ES-I3 (cell line): ENCODE results near the gene WWOX.

Source experiments
- H3K36me3 ChIP-seq: 2 replicates; pipeline ENCODE4 v1.6.1; 2013; ENCODE audit warnings: mild to moderate bottlenecking, low read length, control low read depth, moderate library complexity; ENCODE audit not compliant: insufficient read depth
- H3K4me1 ChIP-seq: 2 replicates; pipeline ENCODE4 v1.6.1; 2013; ENCODE audit warnings: mild to moderate bottlenecking, control low read depth, low read length; ENCODE audit not compliant: insufficient read depth
- H3K9ac ChIP-seq: 2 replicates; pipeline ENCODE4 v1.6.1; 2013; ENCODE audit warnings: low read depth, mild to moderate bottlenecking, low read length, moderate library complexity
- H3K9me3 ChIP-seq: 2 replicates; pipeline ENCODE4 v1.6.1; 2013; ENCODE audit warnings: mild to moderate bottlenecking, low read length, moderate library complexity; ENCODE audit not compliant: control insufficient read depth, insufficient read depth

The WWOX gene

DNA sequence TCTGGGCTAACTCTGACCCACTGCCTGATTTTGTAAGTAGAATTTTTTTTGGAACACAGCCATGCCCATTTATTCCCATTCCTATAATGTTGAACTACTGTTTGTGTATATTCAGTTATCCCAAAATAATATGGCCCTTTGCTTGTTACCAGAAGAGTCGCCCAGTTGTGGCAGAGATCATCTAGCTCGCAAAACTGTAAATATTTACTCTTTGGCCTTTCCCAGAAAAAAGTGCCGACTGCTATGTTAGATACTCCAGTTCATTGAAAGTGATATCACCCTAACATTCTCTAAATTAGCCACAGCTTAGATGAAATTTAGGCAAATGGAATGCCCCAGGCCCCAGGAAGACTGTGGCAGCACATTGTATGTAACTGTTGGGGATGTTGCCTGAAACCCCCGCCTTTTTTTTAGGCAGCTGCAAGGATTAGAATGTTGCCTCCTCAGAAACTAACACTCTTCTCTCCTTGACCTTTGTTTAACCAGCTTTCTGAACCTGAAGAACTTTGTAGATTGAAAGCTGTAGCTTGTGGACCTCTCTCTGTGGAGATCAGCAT lies 19.1 kb downstream of the WWOX start:
- H3K36me3 ChIP-seq: no peaks in the 10 kb centered on the region
- no peaks in the 10 kb centered on the region for H3K4me1 ChIP-seq
- no peaks in the 10 kb centered on the region for H3K9me3 ChIP-seq
- no peak overlapping the region for H3K9ac ChIP-seq

DNA sequence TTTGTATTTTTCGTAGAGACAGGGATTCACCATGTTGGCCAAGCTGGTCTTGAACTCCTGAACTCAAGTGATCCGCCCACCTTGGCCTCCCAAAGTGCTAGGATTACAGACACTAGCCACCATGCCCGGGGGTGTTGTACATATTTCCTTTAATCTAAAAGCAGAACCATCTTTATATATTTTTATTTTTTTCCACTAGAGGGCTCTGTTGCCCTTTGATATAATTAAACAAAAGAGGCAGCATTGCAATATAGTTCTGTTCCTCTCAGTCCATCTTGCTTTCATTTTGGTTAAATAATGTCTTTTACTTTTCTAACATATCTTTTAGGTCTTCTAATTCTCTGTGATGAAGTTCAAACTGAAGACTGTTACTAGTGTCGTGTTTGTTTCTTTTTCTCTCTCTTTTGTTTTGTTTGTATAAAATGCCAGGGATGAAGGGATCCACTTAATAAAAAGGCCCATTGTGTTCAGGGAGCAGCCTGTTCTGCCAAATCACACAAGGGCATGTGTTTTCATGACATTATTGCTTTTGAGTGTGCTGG lies 23.4 kb downstream of the WWOX start:
- Histone ChIP-seq H3K4me1 (no peaks in the 10 kb centered on the region), H3K9me3 (no peaks in the 10 kb centered on the region), H3K36me3 (no peaks in the 10 kb centered on the region), H3K9ac (no peak overlapping the region)

DNA sequence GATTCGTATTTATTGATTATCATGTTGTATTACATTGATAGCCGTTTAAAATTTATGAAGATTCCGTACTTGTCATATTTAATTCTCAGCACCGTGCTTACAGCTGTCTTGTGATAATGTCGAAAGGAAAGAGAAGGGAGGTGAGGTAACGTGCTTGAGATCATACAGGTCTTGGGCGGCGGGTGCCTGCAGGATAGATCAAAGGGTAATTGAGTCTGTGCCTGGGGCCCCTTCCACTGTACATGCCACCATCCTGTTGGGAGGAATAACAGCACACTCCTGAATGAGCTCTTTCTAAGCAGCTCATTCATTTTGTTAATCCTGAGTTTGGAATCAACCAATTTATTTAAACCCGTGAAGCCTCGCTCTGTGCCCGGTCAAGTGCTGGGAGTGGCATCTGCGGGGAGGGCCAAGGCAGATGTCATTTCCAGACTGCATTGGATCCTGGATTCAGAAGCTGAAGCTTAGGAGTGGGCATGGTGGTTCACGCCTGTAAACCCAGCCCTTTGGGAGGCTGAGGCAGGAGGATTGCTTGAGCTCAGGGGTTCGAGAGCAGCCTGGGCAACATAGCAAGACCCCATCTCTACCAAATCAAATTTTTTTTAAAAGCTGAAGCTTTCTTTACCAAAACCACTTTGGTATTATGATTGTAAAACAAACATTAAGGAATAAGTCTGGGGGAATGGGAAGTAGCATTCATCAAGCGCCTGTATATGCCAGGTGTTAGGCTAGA lies 25.8 kb downstream of the WWOX start:
- H3K36me3 ChIP-seq: no peaks in the 10 kb centered on the region
- H3K9ac ChIP-seq: no peak overlapping the region
- no peaks in the 10 kb centered on the region for H3K9me3 ChIP-seq
- H3K4me1 ChIP-seq: no peaks in the 10 kb centered on the region

DNA sequence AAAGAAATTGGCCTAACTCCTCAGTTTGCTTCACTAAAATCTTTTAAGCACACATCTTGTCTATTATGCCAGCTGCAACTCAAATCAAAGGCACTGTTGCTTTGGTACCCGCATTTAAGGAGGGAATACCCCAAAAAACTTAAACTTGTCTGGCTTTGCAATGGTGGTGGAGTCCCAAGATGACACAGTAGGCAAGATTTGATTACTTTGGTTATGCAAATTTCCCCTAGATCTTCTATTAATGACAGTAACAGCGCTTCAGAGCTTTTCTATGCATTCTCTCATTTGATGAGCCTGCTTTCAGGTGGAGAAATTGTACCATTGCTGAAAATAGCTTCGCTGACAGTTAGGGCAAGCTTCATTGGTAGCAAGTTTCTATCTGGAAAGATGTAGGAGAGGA lies 27.2 kb downstream of the WWOX start:
- no peaks in the 10 kb centered on the region for H3K9me3 ChIP-seq
- H3K36me3 ChIP-seq: no peaks in the 10 kb centered on the region
- no peaks in the 10 kb centered on the region for H3K4me1 ChIP-seq
- no peak overlapping the region for H3K9ac ChIP-seq

DNA sequence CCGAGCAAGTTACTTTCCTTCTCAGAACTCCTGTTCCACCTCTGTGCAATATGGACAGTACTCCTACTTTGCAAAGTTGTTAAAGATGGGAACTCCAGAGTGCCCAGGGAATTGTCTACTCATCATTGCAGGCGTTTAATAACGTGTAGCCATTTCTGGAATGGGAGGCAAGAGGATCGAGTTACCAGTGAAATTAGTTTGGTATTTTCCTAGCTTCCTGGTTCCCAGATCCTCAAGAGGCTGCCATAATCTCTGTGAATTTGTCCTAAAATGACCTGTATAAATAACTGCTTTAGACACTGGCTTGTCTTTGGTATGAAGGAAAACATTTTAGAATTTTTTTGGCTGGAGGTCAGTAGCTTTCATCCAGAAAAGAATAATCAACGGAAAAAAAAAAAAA lies 27.7 kb downstream of the WWOX start:
- no peak overlapping the region for H3K9ac ChIP-seq

DNA sequence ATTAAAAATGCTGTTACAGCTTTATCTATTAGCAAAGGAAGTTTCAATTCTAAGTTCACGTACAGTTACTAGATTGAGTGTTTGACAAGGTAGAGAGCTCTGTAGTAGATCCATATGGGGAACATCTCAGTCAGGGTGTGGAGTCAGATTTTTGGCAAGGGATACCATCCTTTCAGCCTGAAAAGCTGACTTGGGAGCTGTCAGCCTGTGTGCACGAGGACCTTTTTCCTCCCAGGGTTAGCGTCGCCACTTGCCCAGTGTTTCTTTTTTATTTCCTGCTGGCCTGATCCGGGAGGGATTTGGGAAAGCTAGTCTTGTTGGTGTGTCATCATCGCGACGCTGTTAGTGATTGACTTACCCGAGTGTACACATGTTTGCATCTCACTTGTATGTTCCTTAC lies 29.5 kb downstream of the WWOX start:
- H3K9ac ChIP-seq: no peak overlapping the region
- no peaks in the 10 kb centered on the region for H3K36me3 ChIP-seq
- no peaks in the 10 kb centered on the region for H3K4me1 ChIP-seq
- no peaks in the 10 kb centered on the region for H3K9me3 ChIP-seq

More for the DNA sequence above, 27.7 kb downstream of the WWOX start:
- Histone ChIP-seq H3K9me3 (no peaks in the 10 kb centered on the region), H3K36me3 (no peaks in the 10 kb centered on the region), H3K4me1 (no peaks in the 10 kb centered on the region)

DNA sequence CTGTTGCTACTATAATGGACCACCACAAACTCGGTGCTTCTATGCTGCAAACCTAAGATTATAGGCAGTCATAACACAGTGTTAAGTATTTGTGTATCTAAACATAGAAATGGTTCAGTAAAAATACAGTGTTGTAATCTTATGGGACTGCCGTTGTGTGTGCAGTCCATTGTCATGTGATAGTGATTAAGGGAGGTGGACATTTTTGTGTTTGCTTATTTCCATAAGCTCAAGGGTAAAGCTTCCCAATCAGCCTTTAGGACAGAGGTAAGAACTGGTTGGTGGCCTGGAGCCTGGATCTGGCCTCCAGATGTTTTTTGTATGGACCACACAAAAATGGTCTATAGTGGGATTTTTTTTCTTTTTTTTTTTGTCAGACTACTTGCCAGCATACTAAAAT lies 29.9 kb downstream of the WWOX start:
- Histone ChIP-seq H3K36me3 (no peaks in the 10 kb centered on the region), H3K9me3 (no peaks in the 10 kb centered on the region), H3K9ac (no peak overlapping the region), H3K4me1 (no peaks in the 10 kb centered on the region)

DNA sequence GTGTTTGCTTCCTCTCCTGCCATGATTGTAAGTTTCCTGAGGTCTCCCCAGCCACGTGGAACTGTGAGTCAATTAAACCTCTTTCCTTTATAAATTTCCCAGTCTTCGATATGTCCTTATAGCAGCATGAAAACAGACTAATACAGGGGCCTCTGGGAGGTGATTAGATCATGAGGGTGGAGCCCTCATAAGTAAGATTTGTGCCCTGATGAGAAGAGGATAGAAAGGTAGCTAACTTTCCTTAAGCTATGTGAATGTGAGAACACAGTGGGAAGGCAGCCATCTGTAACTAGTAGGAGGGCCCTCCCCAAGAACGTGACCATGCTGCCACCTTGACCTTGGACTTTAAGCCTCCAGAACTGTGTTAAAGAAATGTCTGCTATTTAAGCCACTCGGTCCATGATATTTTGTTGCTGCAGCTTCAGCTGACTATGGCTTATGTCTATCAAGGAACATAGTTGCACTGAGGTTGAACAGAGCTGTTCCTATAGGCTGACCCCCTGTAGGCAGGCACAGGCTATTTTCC lies 30.7 kb downstream of the WWOX start:
- Histone ChIP-seq H3K9ac (no peak overlapping the region), H3K36me3 (no peaks in the 10 kb centered on the region), H3K4me1 (no peaks in the 10 kb centered on the region), H3K9me3 (no peaks in the 10 kb centered on the region)

DNA sequence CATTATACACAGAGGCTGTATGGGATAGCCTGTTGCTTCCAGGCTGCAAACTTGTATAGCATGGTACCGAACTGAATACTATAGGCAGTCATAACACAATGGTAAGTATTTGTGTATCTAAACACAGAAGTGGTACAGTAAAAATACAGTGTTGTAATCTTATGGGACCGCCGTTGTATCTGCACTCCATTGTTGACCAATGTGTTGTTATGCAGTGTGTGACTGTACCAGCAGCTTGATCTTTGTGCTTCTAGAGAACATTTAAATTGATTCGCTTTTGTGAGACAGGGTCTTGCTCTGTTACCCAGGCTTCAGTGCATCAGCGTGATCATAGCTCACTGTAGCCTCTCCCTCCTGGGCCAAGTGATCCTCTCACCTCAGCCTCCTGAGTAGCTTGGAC lies 31.5 kb downstream of the WWOX start:
- H3K36me3 ChIP-seq: no peaks in the 10 kb centered on the region
- H3K4me1 ChIP-seq: no peaks in the 10 kb centered on the region
- no peaks in the 10 kb centered on the region for H3K9me3 ChIP-seq
- no peak overlapping the region for H3K9ac ChIP-seq

DNA sequence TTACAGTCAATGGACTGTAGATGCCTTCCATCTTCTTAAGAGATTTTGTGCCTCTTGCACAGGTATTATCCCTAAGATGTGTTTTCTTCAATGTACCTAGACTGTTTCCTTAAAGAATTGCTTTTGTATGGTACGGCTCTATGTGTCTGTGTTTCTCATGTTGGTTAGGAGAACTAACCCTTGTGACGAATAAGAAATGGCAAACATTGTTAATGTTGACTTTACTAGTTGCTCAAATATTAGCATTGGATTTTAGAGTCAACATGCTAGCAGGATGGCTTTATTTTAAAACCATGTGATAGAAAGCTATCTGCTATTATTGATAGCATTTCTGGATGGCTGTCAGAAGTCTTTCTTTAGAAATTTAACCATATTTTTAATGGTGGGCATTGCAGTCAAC lies 34.5 kb downstream of the WWOX start:
- H3K9me3 ChIP-seq: no peaks in the 10 kb centered on the region
- no peaks in the 10 kb centered on the region for H3K4me1 ChIP-seq
- H3K9ac ChIP-seq: no peak overlapping the region
- no peaks in the 10 kb centered on the region for H3K36me3 ChIP-seq

DNA sequence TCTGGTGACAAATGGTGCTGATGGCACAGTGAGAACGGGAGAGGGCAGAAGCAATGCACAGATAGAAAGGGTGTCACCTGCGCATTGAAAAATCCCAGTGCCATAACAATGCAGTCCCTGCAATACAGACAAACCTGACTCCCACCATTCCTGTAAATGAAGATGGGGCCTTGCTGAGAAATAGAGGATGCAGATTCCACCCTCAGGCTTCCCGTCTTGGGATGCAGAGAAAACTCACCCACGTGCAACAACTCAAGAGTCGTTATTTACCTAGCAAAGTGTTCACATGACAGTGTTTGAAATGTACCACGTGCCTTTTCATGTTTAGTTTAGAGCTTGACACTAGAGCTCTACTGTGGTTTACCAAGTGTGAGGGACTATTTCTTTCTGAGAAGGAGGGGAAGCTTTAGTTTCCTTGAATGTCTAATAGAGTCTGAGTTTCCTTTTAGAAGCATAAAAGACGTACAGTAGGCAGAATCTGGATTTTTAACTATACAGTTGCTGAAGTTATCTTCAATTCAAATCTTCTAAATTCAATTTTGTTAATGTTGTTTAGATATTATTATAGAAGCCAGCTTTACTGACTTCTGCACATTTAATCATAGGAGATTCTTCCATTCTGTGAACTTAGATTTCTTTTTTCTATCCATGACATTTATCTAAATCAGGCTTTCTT lies 35.6 kb downstream of the WWOX start:
- Histone ChIP-seq H3K36me3 (no peaks in the 10 kb centered on the region), H3K9ac (no peak overlapping the region), H3K9me3 (no peaks in the 10 kb centered on the region), H3K4me1 (no peaks in the 10 kb centered on the region)

DNA sequence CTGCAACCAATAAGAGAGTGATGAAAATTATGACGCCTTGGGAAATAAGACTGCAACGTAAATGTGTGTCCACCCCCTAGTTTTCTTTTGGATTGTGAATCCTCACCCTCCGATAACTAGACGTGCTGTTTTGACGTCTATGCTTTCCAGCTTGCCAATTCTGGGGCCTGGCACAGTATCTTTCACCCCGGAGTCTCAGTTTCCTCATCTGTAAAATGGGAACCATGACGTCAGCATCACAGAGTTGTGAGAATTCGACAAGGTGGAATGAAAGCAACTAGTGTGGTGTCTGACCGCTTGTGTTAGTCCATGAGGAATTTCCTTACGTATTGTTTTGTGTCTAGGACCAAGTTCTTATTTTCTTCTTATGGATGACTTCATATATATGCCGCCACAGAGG lies 37.7 kb downstream of the WWOX start:
- no peak overlapping the region for H3K9ac ChIP-seq
- no peaks in the 10 kb centered on the region for H3K9me3 ChIP-seq
- H3K4me1 ChIP-seq: no peaks in the 10 kb centered on the region
- no peaks in the 10 kb centered on the region for H3K36me3 ChIP-seq

DNA sequence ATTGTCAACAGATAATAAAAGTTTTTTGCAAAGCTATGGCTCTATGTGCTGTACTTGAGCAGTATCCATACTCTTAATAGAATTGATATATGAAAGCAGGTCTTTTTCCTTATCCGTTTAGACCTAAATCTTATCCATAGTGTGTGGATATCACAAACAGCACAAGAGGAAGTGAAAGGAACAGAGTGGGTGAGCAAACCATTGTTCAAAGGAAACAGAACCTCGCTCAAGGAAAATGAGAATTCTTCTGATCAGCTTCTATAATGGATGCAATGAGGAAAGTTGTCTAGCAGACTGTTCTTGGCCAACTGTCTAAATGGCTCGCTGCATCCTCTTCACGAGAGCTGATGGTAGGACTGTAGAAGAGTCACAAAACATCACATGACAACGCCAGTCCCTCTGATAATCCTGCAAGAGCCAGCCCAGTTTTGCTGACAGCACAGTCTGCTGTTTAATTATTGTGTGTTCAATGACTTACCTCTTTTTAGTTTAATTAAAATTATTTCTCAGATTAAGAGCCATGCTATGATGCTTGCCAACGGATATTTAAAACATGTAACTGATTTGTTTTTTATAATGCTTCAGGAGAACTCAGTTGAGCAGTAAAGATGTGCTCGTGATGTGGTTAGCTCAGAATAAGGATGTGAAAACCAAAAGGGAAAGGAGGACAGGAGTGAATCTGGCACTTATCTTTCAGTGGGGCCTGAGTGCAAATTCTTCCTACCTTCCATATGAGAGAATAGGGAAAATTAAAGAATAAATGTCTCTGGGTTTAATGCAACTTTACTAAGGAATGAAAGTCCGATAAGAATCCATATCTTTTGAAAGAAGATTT lies 38.5 kb downstream of the WWOX start:
- Histone ChIP-seq H3K9ac (no peak overlapping the region), H3K4me1 (no peaks in the 10 kb centered on the region), H3K9me3 (no peaks in the 10 kb centered on the region), H3K36me3 (no peaks in the 10 kb centered on the region)

DNA sequence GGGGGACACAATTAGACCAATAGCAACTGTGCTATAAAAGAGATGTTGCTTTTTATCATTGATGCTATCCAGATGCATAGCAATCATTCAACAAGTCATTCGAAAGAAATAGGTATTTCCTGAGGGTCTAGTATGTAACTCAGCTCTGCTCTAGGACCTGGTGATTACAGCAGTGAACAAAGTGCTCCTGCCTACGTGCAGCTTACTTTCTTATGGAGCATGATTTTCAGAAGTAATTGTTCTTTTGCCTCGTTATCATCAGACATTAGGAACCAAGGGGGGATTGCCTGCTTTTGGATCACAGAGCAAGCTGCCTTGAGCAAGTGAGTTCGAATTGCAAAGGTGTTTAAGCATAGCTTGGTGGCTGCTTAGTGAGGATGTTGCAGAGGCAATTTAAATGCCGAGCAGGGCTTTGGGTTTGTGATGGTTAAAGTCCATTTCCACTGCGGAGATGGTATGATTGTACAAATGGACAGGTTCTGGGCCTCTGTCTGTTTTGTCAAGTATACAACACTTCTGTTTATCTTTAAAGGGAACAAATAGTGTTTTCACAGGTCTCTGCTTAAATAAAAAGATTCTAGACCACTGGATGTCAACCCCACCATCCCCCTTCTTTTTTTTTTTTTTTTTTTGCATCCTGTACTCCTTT lies 41.5 kb downstream of the WWOX start:
- H3K9ac ChIP-seq: no peak overlapping the region
- H3K4me1 ChIP-seq: no peaks in the 10 kb centered on the region
- H3K36me3 ChIP-seq: no peaks in the 10 kb centered on the region
- no peaks in the 10 kb centered on the region for H3K9me3 ChIP-seq
